Forelimb muscle (tissue), 1 donor: ENCODE results near the gene ZNF423. TPM values are rescaled to one million over a fixed set of nuclear protein-coding genes. Genes with fewer than 3 reads are reported as not detected.

Source experiments
- DNase-seq: peaks from one replicate; pipeline ENCODE4 v3.0.0-alpha.2; 2013; ENCODE audit warnings: low read depth
- polyA plus RNA-seq: library from polyadenylated mRNA; unstranded; fragments of 120-200 nt; gene quantifications from one replicate; pipeline ENCODE4 v1.2.1, GENCODE V29; 2013; ENCODE audit not compliant: insufficient read length

Gene ZNF423
- polyA plus RNA-seq, 1 donor = 26.2 TPM

GRCh38 chr16:49602201-49602975 is 253.5 kb downstream of the ZNF423 start:
- no peak for DNase-seq

GRCh38 chr16:49601576-49601975 is 254.3 kb downstream of the ZNF423 start:
- no peak for DNase-seq

DNA sequence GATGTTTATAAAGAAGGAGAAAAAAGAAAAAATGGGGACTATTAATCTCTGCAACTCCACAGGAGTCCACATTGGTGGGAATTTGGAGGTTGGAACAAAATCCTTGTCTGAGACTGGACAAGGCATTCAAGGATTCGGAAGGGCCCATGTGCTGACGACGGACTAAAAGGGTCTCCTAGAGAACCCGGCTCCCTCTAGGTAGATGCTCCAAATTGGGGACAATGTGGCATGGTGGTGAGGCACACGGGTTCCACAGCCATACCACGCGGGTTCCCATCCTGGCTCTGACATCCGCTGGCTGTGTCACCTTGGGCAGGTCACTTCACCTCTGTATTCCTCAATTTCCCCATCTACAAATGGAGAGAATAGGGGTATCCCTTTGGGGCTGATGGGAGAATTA is 254.9 kb downstream of the ZNF423 start:
- no peak for DNase-seq

DNA sequence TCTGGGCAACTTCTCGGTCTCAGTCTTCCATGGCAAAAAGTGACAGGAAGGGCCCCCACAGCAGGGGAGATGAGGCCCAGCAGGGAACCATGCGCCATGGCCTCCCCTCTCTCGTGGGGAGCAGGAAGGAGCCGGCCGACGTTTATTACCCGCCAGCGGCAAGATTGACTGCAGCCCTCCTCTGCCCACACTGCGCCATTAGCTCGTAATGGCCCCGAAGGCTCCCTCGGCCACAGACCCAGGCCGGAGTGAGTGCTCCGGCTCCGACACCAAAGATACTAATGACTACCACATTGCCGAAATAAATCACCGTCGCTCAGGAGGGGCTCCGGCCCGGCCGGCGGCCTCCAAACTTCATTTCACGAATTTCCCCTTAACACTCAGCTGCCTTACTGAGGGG is 255.4 kb downstream of the ZNF423 start:
- no peak for DNase-seq

DNA sequence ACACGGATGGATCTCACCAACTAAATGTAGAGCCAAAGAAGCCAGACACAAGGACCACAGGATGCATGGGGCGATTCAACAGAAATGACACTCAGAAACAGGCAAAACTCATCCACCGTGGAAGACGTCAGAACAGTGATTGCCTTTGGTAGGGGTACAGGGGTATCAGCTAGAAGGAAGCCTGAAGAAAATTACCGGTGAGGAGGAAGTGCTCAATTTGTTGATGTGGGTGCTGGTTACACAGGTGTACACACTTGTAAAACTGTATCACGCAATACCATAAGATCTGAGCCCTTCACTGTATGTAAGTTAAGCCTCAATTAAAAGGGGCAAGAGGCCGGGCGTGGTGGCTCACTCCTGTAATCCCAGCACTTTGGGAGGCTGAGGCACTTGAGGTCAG is 256.2 kb downstream of the ZNF423 start:
- DNase-seq = no peak

- DNase-seq = no peak
Measured at GRCh38 chr16:49599281-49599680, 256.6 kb downstream of the ZNF423 start.

DNA sequence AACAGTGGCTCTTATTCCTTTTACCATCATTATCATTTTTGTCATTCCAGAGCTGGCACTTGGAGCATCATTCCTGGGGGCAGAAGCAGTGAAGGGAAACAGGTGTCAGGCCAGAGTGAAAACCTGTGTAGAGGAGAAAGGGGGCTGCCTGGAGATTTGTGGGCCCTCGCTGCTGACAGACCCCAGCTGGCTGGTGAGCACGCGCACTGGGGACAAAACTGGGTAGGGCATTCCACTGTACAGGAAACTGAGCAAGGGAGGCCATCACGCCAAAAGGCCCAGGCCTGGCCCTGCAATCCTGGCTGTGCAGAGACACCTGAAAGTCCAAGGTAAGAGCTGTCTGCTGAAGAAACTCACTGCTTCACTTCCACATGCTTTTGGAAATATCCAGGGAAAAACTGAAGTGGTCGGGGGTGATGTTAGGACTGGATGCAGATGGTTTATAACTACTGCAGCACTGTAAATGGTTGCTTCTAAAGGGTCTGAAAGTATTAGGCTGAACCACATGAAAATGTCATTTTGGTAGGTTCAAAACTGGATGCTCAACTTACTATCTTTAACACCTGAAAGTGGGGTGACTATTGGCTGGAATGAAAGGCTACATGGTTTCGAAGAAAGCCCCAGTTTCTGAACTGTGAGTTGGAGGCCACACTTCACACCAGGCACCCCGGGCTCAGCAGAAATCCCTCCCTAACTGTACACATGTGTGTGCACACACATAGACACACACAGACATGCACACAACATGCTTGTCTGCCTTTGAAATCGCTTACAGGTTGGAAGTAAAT is 257.3 kb downstream of the ZNF423 start:
- no peak for DNase-seq

GRCh38 chr16:49597796-49598195 is 258.1 kb downstream of the ZNF423 start:
- DNase-seq = no peak

- DNase-seq = no peak
Measured at GRCh38 chr16:49596648-49597291, 259.1 kb downstream of the ZNF423 start.

GRCh38 chr16:49596068-49596467 is 259.8 kb downstream of the ZNF423 start:
- DNase-seq = no peak

- DNase-seq = no peak
Measured at GRCh38 chr16:49594685-49595498, 261.0 kb downstream of the ZNF423 start.

- DNase-seq = no peak
Measured at GRCh38 chr16:49594153-49594552, 261.8 kb downstream of the ZNF423 start.

DNA sequence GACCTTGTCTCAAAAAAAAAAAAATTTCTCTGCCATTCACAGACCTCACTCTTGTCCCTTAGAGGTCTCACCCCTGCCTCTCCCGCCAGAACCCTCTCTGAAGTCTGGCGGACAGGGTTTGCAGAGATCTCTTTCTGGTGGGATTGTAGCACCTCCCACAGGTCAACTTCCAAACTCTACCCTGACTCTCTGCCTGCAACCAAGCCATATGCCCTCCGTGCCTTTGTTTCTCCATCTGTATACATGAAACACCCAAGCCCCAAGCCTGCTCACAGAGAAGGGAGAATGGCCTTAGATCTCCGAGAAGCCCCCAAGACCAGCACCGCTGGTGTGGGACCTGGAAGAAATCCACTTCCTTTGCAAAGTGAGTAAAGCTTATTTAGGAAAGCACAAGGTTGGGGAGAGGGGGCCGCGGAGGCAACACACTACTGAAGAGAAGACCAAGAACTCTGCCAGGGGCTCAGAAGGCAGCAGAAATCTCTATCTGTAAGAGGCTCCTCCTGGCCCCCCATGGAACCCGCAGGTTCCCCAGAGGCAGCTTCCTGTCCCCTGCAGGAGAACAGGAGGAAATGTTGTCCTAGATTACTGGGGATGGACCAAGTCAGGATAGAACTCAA is 262.4 kb downstream of the ZNF423 start:
- no peak for DNase-seq

GRCh38 chr16:49592546-49593423 is 263.1 kb downstream of the ZNF423 start:
- DNase-seq = no peak

DNA sequence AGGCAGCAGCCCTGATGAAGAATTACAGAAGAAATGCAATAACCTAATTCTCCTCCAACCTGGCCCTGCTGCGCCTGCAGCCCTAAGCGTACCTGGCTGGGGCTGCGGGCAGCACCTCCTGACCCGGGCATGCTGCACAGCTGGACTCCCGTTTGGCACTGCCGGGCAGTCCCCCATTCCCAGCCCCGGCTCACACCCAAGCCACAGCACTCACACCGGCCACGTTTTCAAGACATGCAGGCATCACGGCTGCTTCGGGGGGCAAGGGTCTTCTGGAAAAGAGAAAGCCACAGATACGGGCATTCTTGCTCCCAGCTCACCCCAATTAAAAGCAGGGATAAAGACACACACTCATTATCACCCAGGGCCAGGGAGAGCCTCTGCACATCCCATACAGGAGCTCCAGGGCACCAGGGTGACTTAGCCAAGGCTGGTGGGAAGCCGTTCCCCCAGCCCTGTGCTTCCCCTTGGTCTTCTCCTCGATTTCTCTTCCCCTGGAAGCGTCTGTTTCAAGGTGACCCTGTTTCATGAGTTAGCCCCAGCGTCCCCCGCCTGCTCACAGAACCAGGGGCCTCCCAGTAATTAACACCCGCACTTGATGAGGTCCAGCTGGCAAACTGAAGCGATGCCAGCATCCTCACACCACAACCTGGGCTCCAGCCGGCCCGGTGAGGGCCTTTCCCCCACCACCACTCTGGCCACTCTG is 265.6 kb downstream of the ZNF423 start:
- no peak for DNase-seq

DNA sequence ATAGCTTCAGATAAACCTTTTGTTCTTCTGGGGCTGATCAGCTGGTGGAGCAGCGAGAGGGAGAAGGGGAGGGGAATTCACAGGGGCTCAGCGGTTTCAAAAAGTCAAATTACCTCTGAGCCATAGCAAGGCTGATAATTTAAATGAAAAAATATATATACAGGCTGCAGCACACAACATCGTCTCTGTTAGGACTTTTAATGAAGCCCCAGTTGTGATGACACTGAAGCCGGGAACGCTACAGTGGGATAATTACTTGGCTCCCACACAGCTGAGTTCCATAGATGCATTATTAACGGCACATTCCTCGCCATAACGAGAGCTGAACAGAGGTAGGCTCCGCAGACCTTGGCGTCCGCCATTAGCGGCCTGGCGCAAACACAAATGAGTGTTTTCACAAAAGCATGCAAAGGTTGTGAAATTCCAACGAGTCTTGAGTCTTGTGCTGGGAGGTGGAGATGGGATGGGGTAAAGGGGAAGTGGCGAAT is 266.3 kb downstream of the ZNF423 start:
- no peak for DNase-seq

DNA sequence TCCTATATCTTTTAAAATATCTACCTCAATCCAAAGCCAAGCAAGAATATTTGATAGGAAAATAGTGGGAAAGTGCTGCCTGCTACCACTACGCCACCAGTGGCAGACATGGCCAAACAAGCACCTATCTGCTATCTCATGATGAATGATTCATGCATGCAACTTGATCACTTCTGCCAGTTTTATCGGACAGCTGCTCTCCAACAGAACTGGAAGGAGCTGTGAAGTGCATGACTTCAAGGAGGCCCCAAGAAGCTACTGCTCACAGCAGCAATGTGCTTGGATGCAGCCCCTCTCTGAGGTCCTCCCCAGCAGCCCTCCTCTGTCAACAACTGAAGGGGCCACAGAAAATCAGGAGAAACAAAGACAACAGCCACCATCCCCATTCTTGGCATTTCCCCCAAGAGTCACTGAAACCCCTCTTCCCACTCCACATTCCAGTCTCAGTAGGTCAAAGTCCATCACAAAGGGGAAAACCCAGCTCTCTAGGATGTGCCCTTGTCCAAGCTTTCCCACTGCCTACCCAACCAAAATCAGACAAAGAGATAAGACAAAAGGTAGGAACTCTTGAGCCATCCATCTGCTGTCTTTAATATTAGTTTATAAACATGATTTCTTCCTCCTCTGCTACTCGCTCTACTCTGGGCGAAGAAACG is 267.1 kb downstream of the ZNF423 start:
- no peak for DNase-seq

- DNase-seq = no peak
Measured at GRCh38 chr16:49588026-49588425, 267.9 kb downstream of the ZNF423 start.

- no peak for DNase-seq
Measured at GRCh38 chr16:49587511-49587910, 268.4 kb downstream of the ZNF423 start.
